Subcutaneous abdominal adipose tissue (tissue), 5 donors: ENCODE results near the gene SREBF2.

Source experiments
- H3K27ac ChIP-seq: one replicate; pipeline ENCODE4 v1.7.0; 2013; ENCODE audit warnings: low read depth, mild to moderate bottlenecking, inconsistent platforms, low read length, moderate library complexity
- H3K27me3 ChIP-seq, 5 donors: one replicate each; pipeline ENCODE4 v1.7.0; 2013; ENCODE audit warnings: low read length in 5 of 5, inconsistent platforms in 1 of 5; ENCODE audit not compliant: control insufficient read depth in 5 of 5, insufficient read depth in 4 of 5
- H3K36me3 ChIP-seq, 5 donors: one replicate each; pipeline ENCODE4 v1.7.0; 2013; ENCODE audit warnings: low read length in 5 of 5; ENCODE audit not compliant: control insufficient read depth in 5 of 5, insufficient read depth in 5 of 5
- H3K4me1 ChIP-seq, 5 donors: one replicate each; pipeline ENCODE4 v1.7.0; 2013; ENCODE audit warnings: low read length in 5 of 5, mild to moderate bottlenecking in 3 of 5, moderate library complexity in 1 of 5; ENCODE audit not compliant: control insufficient read depth in 5 of 5, insufficient read depth in 5 of 5
- H3K4me3 ChIP-seq, 5 donors: one replicate each; pipeline ENCODE4 v1.7.0; 2013; ENCODE audit warnings: low read length in 5 of 5, low read depth in 1 of 5
- H3K9ac ChIP-seq, 5 donors: one replicate each; pipeline ENCODE4 v1.7.0; 2013; ENCODE audit warnings: low read length in 5 of 5, mild to moderate bottlenecking in 4 of 5, moderate library complexity in 3 of 5
- H3K9me3 ChIP-seq, 5 donors: one replicate each; pipeline ENCODE4 v1.7.0; 2013; ENCODE audit warnings: low read length in 5 of 5; ENCODE audit not compliant: control insufficient read depth in 5 of 5
- donor health status: healthy.
- donor health status: healthy.
- donor health status: healthy.
- donor health status: healthy.
- donor health status: healthy.

Gene SREBF2

DNA sequence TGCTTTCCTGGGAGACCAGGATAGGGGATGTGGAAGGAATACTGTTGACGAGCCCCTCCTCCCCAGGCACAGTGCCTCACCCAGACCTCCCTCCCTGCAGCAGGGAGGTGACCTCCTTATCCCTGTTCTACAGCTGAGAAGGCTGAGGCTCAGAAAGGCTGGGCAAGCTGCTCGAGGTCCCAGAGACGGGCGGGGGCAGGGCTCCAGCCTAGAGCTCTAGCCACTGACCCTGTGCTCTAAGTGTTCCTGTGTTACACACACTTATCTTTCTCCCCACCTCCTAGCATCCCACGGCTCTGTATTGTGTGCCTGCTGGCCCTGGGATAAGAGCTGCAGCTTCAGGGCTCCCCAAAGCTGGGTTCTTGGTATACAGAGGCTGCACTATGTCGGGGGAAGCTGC, 24.5 kb upstream of the SREBF2 start:
- Histone ChIP-seq H3K9me3 (no peaks in the 10 kb centered on the region), H3K4me3 (no peak overlapping the region), H3K27me3 (no peaks in the 10 kb centered on the region), H3K27ac (no peak overlapping the region), H3K4me1 (no peaks in the 10 kb centered on the region), H3K9ac (no peak overlapping the region), H3K36me3 (peaks cover 0 to 29% (median 17%) of the 10 kb centered on the region in 5 donors)

- H3K4me3 ChIP-seq = no peak overlapping the region
- H3K36me3 ChIP-seq = peaks cover 0 to 36% (median 17%) of the 10 kb centered on the region in 5 donors
- H3K4me1 ChIP-seq = no peaks in the 10 kb centered on the region
- no peak overlapping the region for H3K27ac ChIP-seq
- H3K9ac ChIP-seq = no peak overlapping the region
- H3K27me3 ChIP-seq = no peaks in the 10 kb centered on the region
- H3K9me3 ChIP-seq = no peaks in the 10 kb centered on the region
Observed at GRCh38 chr22:41810022-41810421, 22.9 kb upstream of the SREBF2 start.

GRCh38 chr22:41812805-41813545, 19.9 kb upstream of the SREBF2 start:
- H3K4me3 ChIP-seq = no peak overlapping the region
- no peak overlapping the region for H3K27ac ChIP-seq
- no peaks in the 10 kb centered on the region for H3K9me3 ChIP-seq
- peaks cover 0 to 45% (median 20%) of the 10 kb centered on the region in 5 donors for H3K36me3 ChIP-seq
- H3K27me3 ChIP-seq = no peaks in the 10 kb centered on the region
- H3K4me1 ChIP-seq = no peaks in the 10 kb centered on the region
- H3K9ac ChIP-seq = no peak overlapping the region

DNA sequence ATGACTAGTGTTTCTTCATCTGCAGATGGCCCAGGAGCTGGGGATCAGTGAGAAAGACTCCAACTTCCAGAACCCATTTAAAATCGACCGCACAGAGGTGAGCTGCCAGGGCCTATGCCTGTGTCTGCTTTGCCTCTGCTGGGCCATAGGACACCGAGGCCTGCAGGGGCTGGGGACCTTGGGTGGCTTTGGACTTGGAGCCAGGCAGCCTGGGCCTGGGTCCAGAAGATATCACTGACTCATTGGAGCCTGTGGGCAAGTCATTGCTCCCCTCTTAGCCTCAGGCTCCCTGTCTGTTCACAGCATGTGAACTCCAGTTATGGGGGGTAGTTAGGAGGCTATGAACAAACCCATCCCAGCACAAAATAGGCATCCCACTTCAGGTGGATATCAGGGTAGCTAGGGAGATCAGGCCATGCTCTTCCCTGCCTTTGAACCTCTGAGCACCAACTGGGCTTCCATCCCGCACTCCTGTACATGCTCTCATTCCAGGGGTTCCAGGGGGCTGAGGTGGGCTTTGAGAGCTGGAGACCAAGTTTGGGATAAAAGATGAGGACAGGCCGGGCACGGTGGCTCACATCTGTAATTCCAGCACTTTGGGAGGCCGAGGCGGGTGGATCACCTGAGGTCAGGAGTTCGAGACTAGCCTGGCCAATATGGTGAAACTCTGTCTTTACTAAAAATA, 19.0 kb upstream of the SREBF2 start:
- H3K4me3 ChIP-seq = no peak overlapping the region
- H3K9ac ChIP-seq = no peak overlapping the region
- H3K4me1 ChIP-seq = no peaks in the 10 kb centered on the region
- H3K36me3 ChIP-seq = peaks cover 0 to 39% (median 20%) of the 10 kb centered on the region in 5 donors
- no peak overlapping the region for H3K27ac ChIP-seq
- H3K9me3 ChIP-seq = no peaks in the 10 kb centered on the region
- no peaks in the 10 kb centered on the region for H3K27me3 ChIP-seq

GRCh38 chr22:41815716-41816115, 17.2 kb upstream of the SREBF2 start:
- Histone ChIP-seq H3K36me3 (peaks cover 0 to 25% (median 13%) of the 10 kb centered on the region in 5 donors), H3K4me3 (no peak overlapping the region), H3K27ac (no peak overlapping the region), H3K4me1 (no peaks in the 10 kb centered on the region), H3K9ac (no peak overlapping the region), H3K27me3 (no peaks in the 10 kb centered on the region), H3K9me3 (no peaks in the 10 kb centered on the region)

DNA sequence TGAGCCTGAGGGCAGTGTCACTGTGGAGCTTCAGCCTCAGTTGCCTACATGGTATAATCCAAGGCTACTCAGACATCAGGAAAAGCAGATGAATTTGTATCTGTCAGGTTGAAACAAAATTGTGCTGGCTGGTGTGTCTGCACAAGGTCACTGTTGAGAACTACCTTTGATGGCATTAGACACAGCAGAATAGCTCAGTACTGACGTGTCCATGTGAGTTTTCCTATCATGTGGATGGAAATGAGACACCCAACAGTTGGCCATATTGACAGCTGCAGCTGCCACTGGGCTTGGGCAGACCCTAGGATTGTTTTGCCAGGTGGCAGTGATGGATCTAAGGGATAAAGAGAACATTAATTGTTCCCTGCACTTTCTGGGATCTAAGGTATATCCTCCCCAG, 16.7 kb upstream of the SREBF2 start:
- no peaks in the 10 kb centered on the region for H3K4me1 ChIP-seq
- peaks cover 0 to 22% (median 13%) of the 10 kb centered on the region in 5 donors for H3K36me3 ChIP-seq
- H3K4me3 ChIP-seq = no peak overlapping the region
- H3K27me3 ChIP-seq = no peaks in the 10 kb centered on the region
- H3K27ac ChIP-seq = no peak overlapping the region
- no peaks in the 10 kb centered on the region for H3K9me3 ChIP-seq
- no peak overlapping the region for H3K9ac ChIP-seq

- no peaks in the 10 kb centered on the region for H3K27me3 ChIP-seq
- no peak overlapping the region for H3K27ac ChIP-seq
- no peaks in the 10 kb centered on the region for H3K9me3 ChIP-seq
- H3K36me3 ChIP-seq = peaks cover 0 to 22% (median 10%) of the 10 kb centered on the region in 5 donors
- H3K4me3 ChIP-seq = no peak overlapping the region
- H3K9ac ChIP-seq = no peak overlapping the region
- H3K4me1 ChIP-seq = no peaks in the 10 kb centered on the region
Observed at GRCh38 chr22:41816871-41817270, 16.0 kb upstream of the SREBF2 start.

DNA sequence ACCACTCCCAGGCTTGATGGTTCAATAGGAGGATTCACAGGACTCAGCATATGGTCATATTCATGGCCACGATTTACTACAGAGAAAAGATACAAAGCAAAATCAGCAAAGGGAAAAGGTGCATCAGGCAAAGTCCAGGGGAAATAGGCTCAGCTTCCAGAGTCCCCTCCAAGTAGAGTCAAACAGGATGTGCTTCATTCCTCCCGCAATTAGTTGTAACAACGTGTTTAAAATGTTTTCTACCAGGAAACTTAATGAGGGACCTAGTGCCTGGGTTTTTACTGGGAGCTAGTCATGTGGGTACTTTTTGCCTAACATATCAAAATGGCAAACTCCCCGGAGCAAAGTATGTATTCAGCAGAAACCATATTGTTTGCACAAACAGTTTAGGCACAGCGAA, 14.9 kb upstream of the SREBF2 start:
- H3K4me3 ChIP-seq = no peak overlapping the region
- H3K4me1 ChIP-seq = no peaks in the 10 kb centered on the region
- no peak overlapping the region for H3K27ac ChIP-seq
- H3K36me3 ChIP-seq = peaks cover 0 to 20% (median 10%) of the 10 kb centered on the region in 5 donors
- H3K9ac ChIP-seq = no peak overlapping the region
- no peaks in the 10 kb centered on the region for H3K9me3 ChIP-seq
- no peaks in the 10 kb centered on the region for H3K27me3 ChIP-seq

DNA sequence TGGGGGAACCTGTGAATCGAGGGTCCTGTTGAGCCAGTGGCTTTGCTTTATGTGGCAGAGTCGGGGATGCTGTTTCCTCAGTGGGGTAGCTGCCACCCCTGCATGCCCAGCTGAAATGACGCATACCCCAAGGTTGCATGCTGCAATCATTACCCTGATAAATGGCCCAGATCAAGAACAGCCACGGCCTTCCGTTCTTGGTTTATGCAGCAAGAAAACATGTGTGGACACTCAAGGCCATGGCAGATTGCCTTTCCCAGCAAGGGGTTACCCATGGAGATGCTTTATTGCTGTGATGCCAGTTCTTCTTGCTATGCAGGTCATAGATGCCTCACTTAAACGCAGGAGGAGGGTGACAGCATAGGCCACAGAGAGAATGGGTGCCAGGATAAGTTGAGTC, 14.3 kb upstream of the SREBF2 start:
- no peak overlapping the region for H3K27ac ChIP-seq
- H3K9ac ChIP-seq = no peak overlapping the region
- H3K4me3 ChIP-seq = no peak overlapping the region
- H3K27me3 ChIP-seq = no peaks in the 10 kb centered on the region
- H3K4me1 ChIP-seq = no peaks in the 10 kb centered on the region
- H3K9me3 ChIP-seq = no peaks in the 10 kb centered on the region
- H3K36me3 ChIP-seq = peaks cover 0 to 14% (median 5%) of the 10 kb centered on the region in 5 donors

DNA sequence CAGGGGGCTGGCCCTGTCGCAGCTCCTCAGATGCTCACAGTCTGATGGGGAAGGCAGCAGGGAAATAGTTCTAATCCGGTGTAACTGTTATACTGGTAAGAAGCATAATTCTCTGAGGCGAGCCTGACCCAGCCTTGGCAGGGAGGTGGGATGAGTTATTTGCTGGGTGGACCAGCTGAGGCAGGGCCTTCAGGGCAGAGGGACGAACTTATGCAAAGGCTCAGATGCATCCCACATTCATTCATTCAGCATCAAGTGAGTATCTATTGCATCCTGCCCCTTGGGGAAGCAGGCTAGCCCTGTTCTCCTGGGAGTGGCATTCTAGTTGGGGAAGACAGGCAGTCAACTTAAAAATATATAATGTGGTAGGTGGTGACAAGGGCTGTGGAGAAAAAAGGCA, 13.6 kb upstream of the SREBF2 start:
- Histone ChIP-seq H3K36me3 (peaks cover 0 to 10% (median 5%) of the 10 kb centered on the region in 5 donors), H3K27me3 (no peaks in the 10 kb centered on the region), H3K27ac (no peak overlapping the region), H3K9me3 (no peaks in the 10 kb centered on the region), H3K4me3 (no peak overlapping the region), H3K9ac (no peak overlapping the region), H3K4me1 (no peaks in the 10 kb centered on the region)
